Fibroblast of lung (primary cell): ENCODE results near the gene HOXC11. TPM values are rescaled to one million over a fixed set of nuclear protein-coding genes. Genes with fewer than 3 reads are reported as not detected.

Source experiments
- DNase-seq, 2 donors: peaks; one replicate each; pipeline versions ENCODE4 v3.0.0 to v3.0.0-alpha.2; 2010; ENCODE audit warnings: low read depth in 2 of 2
- H2AFZ ChIP-seq: 2 replicates; pipeline ENCODE4 v1.5.1; 2012; ENCODE audit warnings: low read length, control low read depth, inconsistent platforms
- H3K27ac ChIP-seq: 2 replicates; pipeline ENCODE4 v1.5.1; 2011; ENCODE audit warnings: low read length, control low read depth; ENCODE audit not compliant: insufficient read depth
- H3K27me3 ChIP-seq: 2 replicates; pipeline ENCODE4 v1.5.1; 2011; ENCODE audit warnings: mild to moderate bottlenecking, low read length; ENCODE audit not compliant: control insufficient read depth, insufficient read depth
- H3K36me3 ChIP-seq: 2 replicates; pipeline ENCODE4 v1.5.1; 2011; ENCODE audit warnings: low read length; ENCODE audit not compliant: control insufficient read depth, insufficient read depth
- H3K4me1 ChIP-seq: 2 replicates; pipeline ENCODE4 v1.5.1; 2011; ENCODE audit warnings: low read length; ENCODE audit not compliant: control insufficient read depth, insufficient read depth; ENCODE audit errors: extremely low read depth
- H3K4me2 ChIP-seq: 2 replicates; pipeline ENCODE4 v1.5.1; 2011; ENCODE audit warnings: low read length, control low read depth; ENCODE audit not compliant: insufficient read depth; ENCODE audit errors: extremely low read depth
- H3K4me3 ChIP-seq, 4 experiments: fragments of 200-600 bp in 1 of 4; sonication (generic) in 1 of 4; replicated peaks in 1 of 4; 2 replicates each; pipeline ENCODE4 v1.5.1; 2011 to 2016; ENCODE audit warnings: low read length in 4 of 4, low read depth in 3 of 4, mild to moderate bottlenecking in 3 of 4, control low read depth in 2 of 4, inconsistent platforms in 1 of 4, mixed read lengths in 1 of 4; ENCODE audit not compliant: insufficient read depth in 1 of 4; ENCODE audit errors: control extremely low read depth in 1 of 4
- H3K79me2 ChIP-seq: 2 replicates; pipeline ENCODE4 v1.5.1; 2012; ENCODE audit warnings: mild to moderate bottlenecking, low read length, inconsistent platforms; ENCODE audit not compliant: control insufficient read depth, insufficient read depth
- H3K9ac ChIP-seq: 2 replicates; pipeline ENCODE4 v1.5.1; 2011; ENCODE audit warnings: mild to moderate bottlenecking, low read length, control low read depth; ENCODE audit not compliant: insufficient read depth
- H3K9me3 ChIP-seq: 2 replicates; pipeline ENCODE4 v1.5.1; 2012; ENCODE audit warnings: low read depth, low read length; ENCODE audit not compliant: control insufficient read depth, insufficient read depth
- H4K20me1 ChIP-seq: 2 replicates; pipeline ENCODE4 v1.5.1; 2011; ENCODE audit warnings: low read length; ENCODE audit not compliant: control insufficient read depth, insufficient read depth; ENCODE audit errors: extremely low read depth
- EZH2 ChIP-seq: IDR thresholded peaks from 2 replicates; pipeline ENCODE4 v1.5.1; 2012; ENCODE audit warnings: low read length, control low read depth, mild to moderate bottlenecking; ENCODE audit errors: missing control alignments
- polyA plus RNA-seq, 2 donors: library from polyadenylated mRNA; depleted of rRNA in 1 of 2; stranded (reverse) in 1 of 2; unstranded in 1 of 2; fragments of >200 nt; gene quantifications; 2 replicates each; pipeline ENCODE4 v1.2.1, GENCODE V29; 2011 to 2012; ENCODE audit warnings: missing spikeins in 1 of 2
- total RNA-seq: library from RNA; depleted of rRNA; stranded (reverse); fragments of >200 nt; gene quantifications from 2 replicates; pipeline ENCODE4 v1.2.1, GENCODE V29; 2014
- TF ChIP-seq, protein P1 (sequence below), 2 donors: IDR thresholded peaks in 1 of 2; conservative IDR thresholded peaks in 1 of 2; 1 replicate in 1 of 2; 2 replicates in 1 of 2; pipeline ENCODE4 v1.5.1; 2011 to 2012; ENCODE audit warnings: low read length in 2 of 2, control low read depth in 1 of 2, inconsistent platforms in 1 of 2, low read depth in 1 of 2, mild to moderate bottlenecking in 1 of 2

Gene HOXC11
- total and polyA plus RNA-seq, 2 donors (not counting 1 experiment from before 2014, with no cell fraction given), result not detected

DNA sequence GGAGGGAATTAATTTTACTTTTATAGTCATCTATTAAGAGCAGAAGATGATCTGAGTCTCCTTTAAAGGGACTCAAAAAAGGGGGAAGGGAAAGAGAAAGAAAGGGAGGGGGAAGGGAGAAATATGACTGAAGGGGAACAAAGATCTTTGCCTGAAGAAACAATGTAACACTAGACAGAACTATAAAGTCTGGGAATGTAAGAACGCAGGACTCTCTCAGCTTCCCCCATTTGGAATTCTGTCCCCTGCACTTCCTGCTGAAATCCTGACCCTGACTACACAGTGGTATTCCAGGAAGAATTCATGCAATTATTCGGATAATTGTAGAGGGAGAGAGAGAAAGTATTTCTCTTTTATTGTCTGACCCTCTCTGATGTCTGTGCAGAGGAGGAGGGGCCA, 8.6 kb upstream of the HOXC11 start:
- DNase-seq, result no peak
- peaks cover 93% of the 10 kb centered on the region for H3K27me3 ChIP-seq
- peak; percentile 58 for TF ChIP-seq EZH2
- TF ChIP-seq, protein P1, sequence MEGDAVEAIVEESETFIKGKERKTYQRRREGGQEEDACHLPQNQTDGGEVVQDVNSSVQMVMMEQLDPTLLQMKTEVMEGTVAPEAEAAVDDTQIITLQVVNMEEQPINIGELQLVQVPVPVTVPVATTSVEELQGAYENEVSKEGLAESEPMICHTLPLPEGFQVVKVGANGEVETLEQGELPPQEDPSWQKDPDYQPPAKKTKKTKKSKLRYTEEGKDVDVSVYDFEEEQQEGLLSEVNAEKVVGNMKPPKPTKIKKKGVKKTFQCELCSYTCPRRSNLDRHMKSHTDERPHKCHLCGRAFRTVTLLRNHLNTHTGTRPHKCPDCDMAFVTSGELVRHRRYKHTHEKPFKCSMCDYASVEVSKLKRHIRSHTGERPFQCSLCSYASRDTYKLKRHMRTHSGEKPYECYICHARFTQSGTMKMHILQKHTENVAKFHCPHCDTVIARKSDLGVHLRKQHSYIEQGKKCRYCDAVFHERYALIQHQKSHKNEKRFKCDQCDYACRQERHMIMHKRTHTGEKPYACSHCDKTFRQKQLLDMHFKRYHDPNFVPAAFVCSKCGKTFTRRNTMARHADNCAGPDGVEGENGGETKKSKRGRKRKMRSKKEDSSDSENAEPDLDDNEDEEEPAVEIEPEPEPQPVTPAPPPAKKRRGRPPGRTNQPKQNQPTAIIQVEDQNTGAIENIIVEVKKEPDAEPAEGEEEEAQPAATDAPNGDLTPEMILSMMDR (conservative IDR thresholded peaks at IDR 0.05 in 1 of 2, IDR thresholded peaks at IDR 0.05 in 1 of 2; ENCODE audit: low read depth in 1 of 2, low read length in 2 of 2), result no peak
- H3K4me3 ChIP-seq, result no peak overlapping the region
- no peak overlapping the region for H2AFZ ChIP-seq
- no peak overlapping the region for H3K4me2 ChIP-seq
- H4K20me1 ChIP-seq, result no peaks in the 10 kb centered on the region
- no peak overlapping the region for H3K27ac ChIP-seq
- H3K9ac ChIP-seq, result no peak overlapping the region
- H3K4me1 ChIP-seq, result no peaks in the 10 kb centered on the region
- H3K79me2 ChIP-seq, result no peaks in the 10 kb centered on the region
- no peaks in the 10 kb centered on the region for H3K9me3 ChIP-seq
- no peaks in the 10 kb centered on the region for H3K36me3 ChIP-seq

DNA sequence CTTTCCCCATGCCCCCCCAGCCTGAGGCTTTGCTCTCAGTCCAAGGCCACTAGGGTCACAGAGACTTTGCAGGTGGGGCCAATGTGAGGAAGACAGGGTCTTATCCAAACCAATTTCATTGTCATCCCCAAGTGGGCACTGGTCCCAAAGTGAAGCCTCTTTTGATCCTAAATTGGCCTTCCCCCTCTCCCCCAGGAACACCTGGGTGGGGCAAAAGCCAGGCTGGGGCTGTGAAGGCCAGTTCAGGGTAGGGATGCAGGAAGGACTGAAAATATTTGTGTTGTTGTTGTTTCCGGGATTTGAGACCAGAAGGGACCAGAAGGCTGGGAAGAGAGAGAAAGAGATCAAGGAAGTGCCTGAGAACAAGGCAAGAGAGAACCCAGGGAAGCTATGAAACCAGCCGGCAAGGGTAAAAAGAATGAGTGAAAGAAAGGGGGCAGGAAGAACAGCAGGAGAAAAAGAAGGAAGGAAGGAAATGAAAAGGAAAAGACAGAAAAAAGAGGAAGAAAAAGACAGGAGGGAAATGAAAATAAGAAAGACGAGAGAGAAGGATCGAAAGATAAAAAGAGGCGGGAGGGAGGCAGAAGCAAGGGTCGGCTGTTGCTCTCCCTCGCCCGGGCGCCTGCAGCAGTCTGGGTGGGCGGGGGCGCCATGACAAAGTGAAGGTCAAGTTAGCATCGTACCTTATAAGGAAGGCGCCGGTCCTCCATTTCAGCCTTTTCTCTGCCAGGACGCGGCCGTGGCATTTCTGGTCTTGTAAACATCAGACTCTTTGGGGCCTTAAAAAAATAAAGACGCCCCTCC, 7.4 kb upstream of the HOXC11 start:
- no peak overlapping the region for H3K27ac ChIP-seq
- H2AFZ ChIP-seq, result no peak overlapping the region
- H4K20me1 ChIP-seq, result no peaks in the 10 kb centered on the region
- no peak overlapping the region for H3K4me3 ChIP-seq
- no peak overlapping the region for H3K4me2 ChIP-seq
- H3K27me3 ChIP-seq, result peaks cover 93% of the 10 kb centered on the region
- no peak overlapping the region for H3K9ac ChIP-seq
- TF ChIP-seq, protein P1 (conservative IDR thresholded peaks at IDR 0.05 in 1 of 2, IDR thresholded peaks at IDR 0.05 in 1 of 2; ENCODE audit: low read depth in 1 of 2, low read length in 2 of 2), result no peak
- no peak for TF ChIP-seq EZH2
- no peaks in the 10 kb centered on the region for H3K9me3 ChIP-seq
- H3K4me1 ChIP-seq, result no peaks in the 10 kb centered on the region
- H3K79me2 ChIP-seq, result no peaks in the 10 kb centered on the region
- no peak for DNase-seq
- no peaks in the 10 kb centered on the region for H3K36me3 ChIP-seq

DNA sequence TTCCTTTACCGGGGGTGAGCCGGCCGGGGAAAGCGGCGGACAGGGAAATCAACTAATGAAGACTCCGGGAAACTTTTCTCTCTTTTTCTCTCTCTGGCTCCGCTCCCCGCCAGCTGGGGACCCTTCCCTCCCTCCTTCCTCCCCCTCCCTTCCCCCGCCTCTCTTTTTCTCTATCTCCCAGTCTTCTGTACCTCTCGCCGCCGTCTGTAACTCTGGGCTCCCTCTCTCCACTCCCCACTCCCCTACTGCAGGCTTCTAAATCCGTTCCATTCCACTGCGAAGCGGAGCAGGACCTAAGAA, 6.9 kb upstream of the HOXC11 start:
- Histone ChIP-seq H3K4me1 (no peaks in the 10 kb centered on the region), H3K4me2 (no peak overlapping the region), H3K4me3 (no peak overlapping the region), H3K27ac (no peak overlapping the region), H3K9me3 (no peaks in the 10 kb centered on the region), H3K9ac (no peak overlapping the region), H3K36me3 (no peaks in the 10 kb centered on the region), H4K20me1 (no peaks in the 10 kb centered on the region), H3K27me3 (peaks cover 93% of the 10 kb centered on the region), H3K79me2 (no peaks in the 10 kb centered on the region), H2AFZ (no peak overlapping the region)
- DNase-seq, result no peak
- TF ChIP-seq EZH2, result no peak
- TF ChIP-seq, protein P1 (conservative IDR thresholded peaks at IDR 0.05 in 1 of 2, IDR thresholded peaks at IDR 0.05 in 1 of 2; ENCODE audit: low read depth in 1 of 2, low read length in 2 of 2), result no peak
